GM21619 (cell line): ENCODE results near the gene OAS3.
"Not testable (repeated sequence)": the region's sequence is repeated elsewhere in the genome, so short reads cannot be mapped to it uniquely, and the experiment has no call there.

ENCODE experiments used
- ATAC-seq: cut with Tn5 transposase; IDR thresholded peaks from one replicate; pipeline ENCODE4 v1.9.1; 2021; ENCODE audit not compliant: unreplicated experiment

The OAS3 gene

GRCh38 chr12:112979041-112979680, 40.9 kb downstream of the OAS3 start:
- ATAC-seq = peak; percentile 30

GRCh38 chr12:112980491-112981158, 42.4 kb downstream of the OAS3 start:
- no peak for ATAC-seq

GRCh38 chr12:112985642-112986290, 47.5 kb downstream of the OAS3 start:
- ATAC-seq = no peak

DNA sequence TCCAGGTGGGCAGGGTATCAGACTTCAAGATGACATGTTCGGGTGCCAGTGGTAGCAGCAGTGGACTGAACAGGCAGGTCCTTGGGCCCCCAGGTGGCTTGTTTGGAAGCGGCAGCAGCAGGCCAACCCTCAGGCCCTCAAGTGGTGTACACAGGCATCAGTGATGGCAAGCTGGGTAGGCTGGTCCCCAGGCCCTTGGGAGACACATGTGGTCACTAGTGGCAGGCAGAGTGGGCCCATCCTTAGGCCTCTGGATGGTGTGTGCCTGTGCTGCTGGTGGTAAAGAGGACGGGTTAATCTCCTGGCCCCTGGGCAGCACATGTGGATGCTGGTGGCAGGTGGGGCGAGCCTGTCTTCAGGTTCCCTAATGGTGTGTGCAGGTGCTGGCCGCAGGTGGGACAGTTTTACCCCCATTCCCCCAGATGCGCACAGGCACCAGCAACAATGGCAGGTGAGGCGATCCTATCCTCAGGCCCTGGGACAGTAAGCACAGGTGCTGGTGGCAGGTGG, 48.1 kb downstream of the OAS3 start:
- ATAC-seq = no peak

- ATAC-seq = no peak
Measured at GRCh38 chr12:112987561-112987960, 49.3 kb downstream of the OAS3 start.

- ATAC-seq = no peak
Measured at GRCh38 chr12:112988224-112988623, 50.0 kb downstream of the OAS3 start.

GRCh38 chr12:112988823-112989385, 50.6 kb downstream of the OAS3 start:
- ATAC-seq = not testable (repeated sequence)

GRCh38 chr12:112989806-112990205, 51.5 kb downstream of the OAS3 start:
- ATAC-seq = no peak

DNA sequence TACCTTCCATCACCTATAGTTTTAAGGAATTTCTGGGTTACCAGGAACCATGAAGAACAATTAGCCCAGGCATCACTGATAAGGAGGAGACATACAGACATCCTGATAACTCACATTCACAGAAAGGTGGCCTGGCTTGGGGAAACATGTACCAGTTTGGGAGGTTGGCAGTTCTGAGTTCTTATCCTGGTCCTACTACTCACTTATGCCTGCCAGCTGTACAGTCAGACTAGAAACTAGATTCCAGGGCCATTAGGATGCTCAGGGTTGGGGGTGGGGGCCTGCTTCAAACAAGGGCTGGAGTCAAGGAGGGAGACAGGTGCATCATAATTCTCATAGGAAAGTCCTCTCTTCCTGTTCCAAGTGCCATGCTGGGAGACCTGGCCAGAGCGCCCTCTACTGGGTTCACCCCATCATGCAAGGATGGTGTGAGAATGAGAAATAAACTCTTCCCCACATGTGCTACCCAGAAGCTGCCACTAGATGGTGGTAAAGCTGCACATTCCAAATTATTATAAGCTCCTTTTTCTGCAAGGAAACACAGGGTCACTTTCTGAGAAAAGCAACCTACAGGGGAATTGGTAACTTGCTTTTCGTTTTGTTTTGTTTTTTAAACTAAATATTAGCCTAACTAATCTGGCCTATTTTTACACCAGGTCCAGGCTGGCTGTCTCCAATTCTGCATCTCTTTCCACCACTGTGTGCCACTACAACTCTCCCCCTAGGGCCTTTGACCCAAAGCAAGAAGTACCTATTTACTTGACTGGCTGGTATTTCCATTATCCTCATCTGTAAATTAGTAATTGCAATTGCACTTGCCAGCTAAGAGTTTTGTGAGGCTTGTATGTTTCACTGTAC, 54.5 kb downstream of the OAS3 start:
- ATAC-seq = no peak

DNA sequence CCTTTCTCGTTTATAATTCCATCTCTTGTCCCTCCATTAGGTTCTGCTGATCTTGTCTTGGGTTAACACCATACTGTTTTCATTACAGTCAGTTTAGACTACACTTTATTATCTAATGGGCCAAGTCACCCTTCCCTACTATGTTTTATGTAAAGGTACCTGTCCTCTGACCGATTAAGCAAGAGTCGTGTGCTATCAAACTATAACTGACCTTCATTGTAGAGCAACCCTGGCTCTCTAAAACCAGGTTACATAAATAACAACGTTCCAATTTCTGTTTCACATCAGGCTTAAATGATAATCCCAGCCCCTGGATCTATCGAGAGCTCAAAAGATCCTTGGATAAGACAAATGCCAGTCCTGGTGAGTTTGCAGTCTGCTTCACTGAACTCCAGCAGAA, 56.7 kb downstream of the OAS3 start:
- ATAC-seq = no peak

GRCh38 chr12:112996501-112996900, 58.2 kb downstream of the OAS3 start:
- no peak for ATAC-seq

DNA sequence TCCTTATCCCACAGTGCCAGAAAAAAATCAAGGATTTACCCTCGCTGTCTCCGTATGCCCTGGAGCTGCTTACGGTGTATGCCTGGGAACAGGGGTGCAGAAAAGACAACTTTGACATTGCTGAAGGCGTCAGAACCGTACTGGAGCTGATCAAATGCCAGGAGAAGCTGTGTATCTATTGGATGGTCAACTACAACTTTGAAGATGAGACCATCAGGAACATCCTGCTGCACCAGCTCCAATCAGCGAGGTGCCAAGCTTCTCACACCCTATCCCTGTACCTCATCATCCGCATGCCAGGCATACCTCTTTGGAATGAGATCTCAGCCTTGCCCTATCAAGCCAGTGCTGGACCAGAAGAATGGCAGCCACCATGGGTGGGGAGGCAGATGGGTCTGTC, 59.2 kb downstream of the OAS3 start:
- ATAC-seq = no peak

- ATAC-seq = peak; percentile 84
Measured at GRCh38 chr12:112998987-112999767, 60.9 kb downstream of the OAS3 start.

DNA sequence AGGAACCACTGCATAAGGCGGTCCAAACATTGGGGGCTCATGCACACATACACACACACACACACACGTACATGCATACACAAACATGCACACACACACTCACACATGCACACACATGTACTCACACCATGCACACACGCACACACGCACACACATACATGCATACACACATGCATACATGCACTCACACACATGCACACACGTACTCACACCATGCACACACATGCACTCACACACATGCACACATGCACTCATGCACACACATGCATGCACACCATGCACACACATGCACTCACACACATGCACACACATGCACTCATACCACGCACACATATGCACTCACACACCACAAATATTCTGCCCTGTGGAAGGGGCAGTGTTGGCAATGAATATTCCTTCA, 62.2 kb downstream of the OAS3 start:
- ATAC-seq = no peak

DNA sequence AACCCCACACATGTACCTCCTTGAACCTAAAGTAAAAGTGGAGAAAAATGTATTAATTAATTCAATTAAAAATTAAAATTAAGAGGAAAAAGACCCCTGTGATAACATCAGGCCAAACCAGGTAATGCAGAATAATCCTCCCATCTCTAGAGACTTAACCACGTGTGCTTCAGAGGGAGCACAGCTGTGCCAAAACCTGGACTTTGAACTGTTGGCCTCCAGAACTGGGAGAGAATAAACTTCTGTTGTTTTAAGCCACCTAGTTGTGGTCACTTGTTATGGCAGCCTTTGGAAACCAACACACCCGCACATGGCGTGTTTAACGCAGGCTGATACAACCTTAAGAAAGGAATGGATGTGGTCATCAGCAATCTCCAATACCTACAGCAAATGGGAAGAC, 63.9 kb downstream of the OAS3 start:
- ATAC-seq = no peak

GRCh38 chr12:113002676-113003075, 64.4 kb downstream of the OAS3 start:
- no peak for ATAC-seq

DNA sequence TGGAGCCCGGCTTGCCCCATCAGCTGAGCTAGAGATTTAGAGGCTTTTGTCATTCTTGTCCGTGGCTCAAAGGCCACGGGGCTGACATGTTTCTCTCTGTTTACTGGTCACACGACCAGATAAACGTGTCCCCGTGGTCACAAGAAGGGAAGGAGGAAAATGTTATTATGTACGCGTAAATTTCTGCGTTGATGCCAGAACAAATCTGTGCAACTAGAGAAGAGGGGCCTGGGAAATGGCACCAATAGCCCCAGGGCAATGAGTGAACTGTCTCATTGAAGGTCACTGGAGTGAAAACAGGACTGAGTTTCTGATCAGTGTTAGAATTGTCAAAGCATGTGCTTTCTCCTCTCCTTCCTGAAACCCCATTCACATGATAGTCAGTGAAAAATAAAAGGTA, 65.4 kb downstream of the OAS3 start:
- no peak for ATAC-seq

DNA sequence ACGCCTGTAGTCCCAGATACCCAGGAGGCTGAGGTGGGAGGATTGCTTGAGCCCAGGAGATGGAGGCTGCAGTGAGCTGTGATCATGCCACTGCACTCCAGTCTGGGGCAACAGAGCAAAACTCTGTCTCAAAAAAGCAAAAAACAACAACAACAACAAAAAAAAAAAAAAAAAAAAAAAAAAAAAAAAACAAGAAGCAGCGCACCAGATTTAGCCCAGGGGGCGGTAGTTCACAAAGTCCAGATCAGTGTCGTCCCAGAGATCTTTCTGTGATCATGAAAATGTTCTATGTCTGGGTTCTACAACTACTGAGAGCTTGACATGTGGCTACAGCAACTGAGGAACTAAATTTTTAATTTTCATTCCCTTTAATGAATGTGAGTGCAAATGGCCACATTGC, 67.5 kb downstream of the OAS3 start:
- ATAC-seq = no peak

DNA sequence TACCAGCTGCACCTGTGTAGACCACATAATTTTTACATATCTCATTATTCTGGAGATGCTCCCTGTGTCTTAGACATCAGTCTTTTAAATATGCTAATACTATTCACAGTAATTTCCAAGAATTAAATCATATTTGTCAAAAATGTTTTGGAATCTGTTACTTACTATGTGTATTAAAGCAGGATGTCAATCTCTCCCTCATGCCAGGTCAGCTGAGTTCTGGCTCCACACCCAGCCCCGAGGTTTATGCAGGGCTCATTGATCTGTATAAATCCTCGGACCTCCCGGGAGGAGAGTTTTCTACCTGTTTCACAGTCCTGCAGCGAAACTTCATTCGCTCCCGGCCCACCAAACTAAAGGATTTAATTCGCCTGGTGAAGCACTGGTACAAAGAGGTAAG, 67.9 kb downstream of the OAS3 start:
- ATAC-seq = no peak

GRCh38 chr12:113006641-113007040, 68.4 kb downstream of the OAS3 start:
- ATAC-seq = no peak
